WTC11 (cell line): ENCODE results near the gene MIER1. TPM values are rescaled to one million over a fixed set of nuclear protein-coding genes. Genes with fewer than 3 reads are reported as not detected.

Source experiments
- ATAC-seq: fragments of 200-7000 bp; cut with Tn5 transposase; 2 replicates; pipeline ENCODE4 v1.10.0; 2021; ENCODE audit warnings: mild to moderate bottlenecking, moderate library complexity
- CTCF ChIA-PET: fragments of 300-600 bp; sonication (Branson Sonifier 250); formaldehyde crosslinking; loops from one replicate; lab custom pipeline; 2021; ENCODE audit warnings: antibody characterized with exemption; lab: Charles Lee
- POLR2A ChIA-PET: fragments of 350-600 bp; sonication (Branson Sonifier 250); formaldehyde crosslinking; loops from one replicate; lab custom pipeline; 2021; ENCODE audit warnings: antibody characterized with exemption; lab: Charles Lee
- DNase-seq: peaks from one replicate; pipeline ENCODE4 v3.0.0; 2021; ENCODE audit warnings: low spot score
- H3K27ac Mint-ChIP-seq: 2 replicates; pipeline ENCODE4 v1.8.0; 2021; ENCODE audit warnings: mixed read lengths
- H3K27me3 Mint-ChIP-seq: 2 replicates; pipeline ENCODE4 v1.8.0; 2021; ENCODE audit warnings: low read depth, mild to moderate bottlenecking, moderate library complexity, mixed read lengths
- H3K36me3 Mint-ChIP-seq: 2 replicates; pipeline ENCODE4 v1.8.0; 2021; ENCODE audit warnings: mixed read lengths
- H3K4me1 Mint-ChIP-seq: 2 replicates; pipeline ENCODE4 v1.8.0; 2022; ENCODE audit warnings: mixed read lengths
- H3K4me3 Mint-ChIP-seq: 2 replicates; pipeline ENCODE4 v1.8.0; 2021; ENCODE audit warnings: mild to moderate bottlenecking, moderate library complexity, mixed read lengths
- H3K9me3 Mint-ChIP-seq: 2 replicates; pipeline ENCODE4 v1.8.0; 2021; ENCODE audit warnings: mixed read lengths
- ATF2 ChIP-seq: sonication (generic); formaldehyde crosslinking; IDR thresholded peaks from 2 replicates; pipeline ENCODE4 v1.8.1; 2022; ENCODE audit warnings: low read depth, missing genetic modification reagents, borderline replicate concordance
- ATF6 ChIP-seq: sonication (generic); formaldehyde crosslinking; IDR thresholded peaks from 2 replicates; pipeline ENCODE4 v1.8.1; 2023; ENCODE audit warnings: mild to moderate bottlenecking, missing genetic modification reagents
- CBFB ChIP-seq: sonication (generic); formaldehyde crosslinking; IDR thresholded peaks from 2 replicates; pipeline ENCODE4 v1.8.1; 2022; ENCODE audit warnings: mild to moderate bottlenecking, low read depth, missing genetic modification reagents
- FOXJ3 ChIP-seq: sonication (generic); formaldehyde crosslinking; IDR thresholded peaks from 2 replicates; pipeline ENCODE4 v1.9.0; 2021; ENCODE audit warnings: missing genetic modification reagents, mild to moderate bottlenecking, borderline replicate concordance
- FOXK1 ChIP-seq: sonication (generic); formaldehyde crosslinking; IDR thresholded peaks from 2 replicates; pipeline ENCODE4 v1.8.0; 2022; ENCODE audit warnings: mild to moderate bottlenecking, moderate library complexity, missing genetic modification reagents
- FOXP4 ChIP-seq: sonication (generic); formaldehyde crosslinking; IDR thresholded peaks from 2 replicates; pipeline ENCODE4 v1.8.0; 2022; ENCODE audit warnings: mild to moderate bottlenecking, missing genetic modification reagents
- HMGXB4 ChIP-seq: sonication (generic); formaldehyde crosslinking; IDR thresholded peaks from 2 replicates; pipeline ENCODE4 v1.8.1; 2023; ENCODE audit warnings: mild to moderate bottlenecking, moderate library complexity, missing genetic modification reagents
- MLX ChIP-seq: sonication (generic); formaldehyde crosslinking; IDR thresholded peaks from 2 replicates; pipeline ENCODE4 v1.8.1; 2023; ENCODE audit warnings: mild to moderate bottlenecking, missing genetic modification reagents, moderate library complexity
- MXD4 ChIP-seq: fragments of 250-450 bp; sonication (Bioruptor Pico); IDR thresholded peaks from 2 replicates; pipeline ENCODE4 v1.8.0; 2021; ENCODE audit warnings: mild to moderate bottlenecking, moderate library complexity, borderline replicate concordance
- NFATC4 ChIP-seq: fragments of 250-450 bp; sonication (Bioruptor Pico); IDR thresholded peaks from 2 replicates; pipeline ENCODE4 v1.9.0; 2021; ENCODE audit warnings: mild to moderate bottlenecking
- OVOL2 ChIP-seq: fragments of 250-450 bp; sonication (Bioruptor Pico); IDR thresholded peaks from 2 replicates; pipeline ENCODE4 v1.9.0; 2021; ENCODE audit warnings: mild to moderate bottlenecking, borderline replicate concordance
- SMAD4 ChIP-seq: sonication (generic); formaldehyde crosslinking; IDR thresholded peaks from 2 replicates; pipeline ENCODE4 v1.8.0; 2022; ENCODE audit warnings: mild to moderate bottlenecking, missing genetic modification reagents
- ZMAT4 ChIP-seq: fragments of 250-450 bp; sonication (Bioruptor Pico); IDR thresholded peaks from 2 replicates; pipeline ENCODE4 v1.9.0; 2021; ENCODE audit warnings: mild to moderate bottlenecking
- ZNF263 ChIP-seq: sonication (generic); formaldehyde crosslinking; IDR thresholded peaks from 2 replicates; pipeline ENCODE4 v1.8.1; 2022; ENCODE audit warnings: low read depth, mild to moderate bottlenecking, moderate library complexity, missing genetic modification reagents
- ZNF281 ChIP-seq: sonication (generic); formaldehyde crosslinking; IDR thresholded peaks from 2 replicates; pipeline ENCODE4 v1.8.0; 2023; ENCODE audit warnings: mild to moderate bottlenecking, missing genetic modification reagents
- ZNF396 ChIP-seq: fragments of 250-450 bp; sonication (Bioruptor Pico); IDR thresholded peaks from 2 replicates; pipeline ENCODE4 v1.8.0; 2021; ENCODE audit warnings: mild to moderate bottlenecking, moderate library complexity, borderline replicate concordance
- ZNF416 ChIP-seq: fragments of 250-450 bp; sonication (Bioruptor Pico); IDR thresholded peaks from 2 replicates; pipeline ENCODE4 v1.9.0; 2021; ENCODE audit warnings: mild to moderate bottlenecking, inconsistent platforms
- ZNF671 ChIP-seq: fragments of 250-450 bp; sonication (Bioruptor Pico); IDR thresholded peaks from 2 replicates; pipeline ENCODE4 v1.8.0; 2021; ENCODE audit warnings: mild to moderate bottlenecking
- total RNA-seq: library from RNA; stranded (reverse); gene quantifications from 3 replicates; pipeline ENCODE4 v1.2.3, GENCODE V29; 2021

Gene MIER1
- total RNA-seq, 1 experiment from 2014 or later, result 31.0 TPM

GRCh38 chr1:66933887-66934700, 9.3 kb downstream of the MIER1 start:
- TF ChIP-seq HMGXB4 (no peak), ZMAT4 (CRISPR knock-in tag) (no peak), CBFB (no peak)
- ChIA-PET POLR2A (interaction anchor here (0.7 to 1.8 kb wide), 3 partner anchors 9 to 628 kb away, joined by 3 to 5 read pairs (median 4); partner anchors contain the start of gene MIER1), CTCF (interaction anchor here (1.1 to 1.4 kb wide), 3 partner anchors 9 to 278 kb away, joined by 3 read pairs; partner anchors contain the start of genes DNAI4 and MIER1)
- Mint-ChIP-seq H3K4me3 (no peak overlapping the region; the same call in 1 of the 2 replicates), H3K27ac (peak overlapping the region; percentile 60; the same call in 1 of the 2 replicates), H3K4me1 (peaks cover 50% of the 10 kb centered on the region), H3K9me3 (no peaks in the 10 kb centered on the region), H3K27me3 (no peaks in the 10 kb centered on the region), H3K36me3 (no peaks in the 10 kb centered on the region)
- ATAC-seq (no peak), DNase-seq (no peak)

GRCh38 chr1:66937529-66938234, 12.9 kb downstream of the MIER1 start:
- CTCF ChIA-PET, result interaction anchor here (0.5 to 1.0 kb wide), 2 partner anchors 8 to 172 kb away, joined by 3 read pairs; no protein-coding TSS in a partner anchor
- Mint-ChIP-seq H3K36me3 (peaks cover 4% of the 10 kb centered on the region), H3K27me3 (no peaks in the 10 kb centered on the region), H3K4me1 (peaks cover 52% of the 10 kb centered on the region)
- TF ChIP-seq ZNF263 (no peak), OVOL2 (no peak), FOXJ3 (CRISPR knock-in tag) (no peak), ZNF671 (CRISPR knock-in tag) (no peak), SMAD4 (no peak), MXD4 (CRISPR knock-in tag) (no peak), ATF6 (CRISPR knock-in tag) (no peak), NFATC4 (CRISPR knock-in tag) (no peak)
- TF ChIP-seq, all 79 proteins: peak for 0
- DNase-seq (no peak), ATAC-seq (no peak)
- H3K9me3 Mint-ChIP-seq, result no peaks in the 10 kb centered on the region
- POLR2A ChIA-PET, result interaction anchor here (0.7 kb wide), 1 partner anchor 52 kb away, joined by 3 read pairs; no protein-coding TSS in a partner anchor
- H3K4me3 Mint-ChIP-seq, result no peak overlapping the region
- H3K27ac Mint-ChIP-seq, result no peak overlapping the region

- ATAC-seq, result no peak
- no peaks in the 10 kb centered on the region for H3K27me3 Mint-ChIP-seq
- POLR2A ChIA-PET, result no interaction called here
- H3K27ac Mint-ChIP-seq, result no peak overlapping the region
- no peaks in the 10 kb centered on the region for H3K9me3 Mint-ChIP-seq
- peaks cover 4% of the 10 kb centered on the region for H3K36me3 Mint-ChIP-seq
- peaks cover 46% of the 10 kb centered on the region for H3K4me1 Mint-ChIP-seq
- CTCF ChIA-PET, result interaction anchor here (0.5 to 1.0 kb wide), 2 partner anchors 8 to 416 kb away, joined by 3 read pairs; no protein-coding TSS in a partner anchor
- no peak for DNase-seq
- no peak overlapping the region for H3K4me3 Mint-ChIP-seq
- TF ChIP-seq ZNF396 (CRISPR knock-in tag) (no peak), FOXP4 (CRISPR knock-in tag) (no peak), MLX (CRISPR knock-in tag) (no peak), ATF2 (CRISPR knock-in tag) (no peak), ZNF281 (no peak), ZNF671 (CRISPR knock-in tag) (no peak), FOXK1 (no peak), ZNF416 (CRISPR knock-in tag) (no peak), FOXJ3 (CRISPR knock-in tag) (no peak)
Observed at GRCh38 chr1:66938613-66939012, 13.8 kb downstream of the MIER1 start.
